SKM-1 treated with dmso at 0.1 percent for 144 hours (cell line): ENCODE results near the gene TARS1.
"Not testable (repeated sequence)": the region's sequence is repeated elsewhere in the genome, so short reads cannot be mapped to it uniquely, and the experiment has no call there.

Experiments used
- DNase-seq: peaks from one replicate; lab custom pipeline; 2025; ENCODE audit not compliant: unreplicated experiment; lab: John Stamatoyannopoulos, UW

Gene TARS1

DNA sequence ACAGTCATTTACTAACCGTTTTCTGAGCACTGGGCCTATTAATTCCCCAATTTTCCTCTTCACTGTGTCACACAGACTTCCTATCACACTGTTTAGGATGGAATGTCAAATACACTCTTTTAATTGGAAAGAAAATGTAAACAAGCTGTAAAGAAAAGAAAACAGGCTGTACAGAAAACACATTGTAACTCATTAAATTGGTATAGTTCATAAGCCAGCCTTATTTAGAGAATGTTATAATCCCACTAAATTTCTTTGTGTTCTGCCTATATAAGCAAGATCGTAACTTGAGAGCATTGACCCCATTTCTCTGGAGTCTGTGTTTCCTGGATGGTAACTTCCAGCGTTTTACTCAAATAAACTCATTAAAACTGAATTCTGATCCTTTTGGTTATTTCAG lies 46.5 kb downstream of the TARS1 start:
- no peak for DNase-seq

DNA sequence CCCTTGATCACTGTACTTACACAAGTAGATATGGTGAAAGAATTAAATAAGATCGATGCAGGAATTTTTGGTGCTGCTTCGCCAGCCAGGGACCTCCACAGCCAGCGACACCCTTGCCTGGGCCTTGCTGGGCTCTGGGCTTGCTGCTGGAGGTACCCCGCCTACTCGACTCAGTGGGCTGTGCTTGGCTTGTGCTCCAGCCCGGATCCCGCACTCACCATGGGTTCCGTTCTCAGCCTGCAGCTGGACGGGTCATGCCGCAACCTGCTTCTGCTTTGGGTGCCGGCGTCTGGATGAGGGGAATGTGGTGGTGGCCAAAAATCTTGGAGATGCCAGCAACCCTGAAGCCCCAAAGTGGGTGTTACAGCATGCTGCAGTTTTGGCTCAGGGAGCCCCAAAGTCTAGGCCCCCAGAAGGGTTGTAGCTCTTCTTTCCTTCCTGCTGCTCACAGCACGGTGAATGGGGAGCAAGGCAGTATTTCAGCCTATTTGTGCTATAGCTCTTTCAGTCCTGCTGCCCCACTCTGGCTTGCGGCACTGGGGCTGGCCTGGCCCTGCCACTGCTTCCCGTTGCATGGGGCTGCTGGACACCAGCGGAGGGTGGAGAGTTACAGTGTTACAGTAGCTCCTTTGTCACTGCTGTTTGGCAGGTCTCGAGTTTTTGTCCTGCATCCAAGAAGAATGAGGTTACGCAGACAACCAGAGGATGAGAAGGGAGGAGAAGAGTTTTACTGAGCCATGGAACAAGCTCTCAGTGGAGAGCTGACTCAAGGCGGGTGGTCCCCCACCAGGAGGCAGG lies 48.0 kb downstream of the TARS1 start:
- no peak for DNase-seq

DNA sequence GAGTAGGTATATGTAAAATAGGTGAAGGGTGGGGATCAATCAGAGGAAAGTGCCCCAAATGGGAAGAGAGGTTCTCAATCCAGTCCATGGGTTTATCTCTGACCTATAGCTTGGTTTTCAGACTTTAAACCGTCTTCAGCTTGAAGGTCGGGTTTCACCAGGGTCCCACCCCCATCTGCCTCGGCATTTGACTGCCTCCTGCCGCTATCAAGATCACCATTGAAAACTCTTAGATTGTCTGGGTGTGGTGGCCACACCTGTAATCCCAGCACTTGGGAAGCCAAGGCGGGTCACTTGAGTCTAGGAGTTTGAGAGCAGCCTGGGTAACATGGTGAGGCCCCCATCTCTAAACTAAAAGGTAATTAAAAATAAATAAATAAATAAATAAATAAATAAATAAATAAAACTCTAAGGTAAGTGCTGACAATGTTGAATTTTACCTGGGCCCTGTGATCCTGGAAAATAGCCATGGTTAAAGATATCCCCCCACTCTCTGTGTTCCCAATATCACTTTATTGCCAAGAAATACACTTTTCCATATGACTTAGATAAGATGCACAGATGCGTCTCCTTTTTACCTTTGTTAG lies 48.8 kb downstream of the TARS1 start:
- no peak for DNase-seq

DNA sequence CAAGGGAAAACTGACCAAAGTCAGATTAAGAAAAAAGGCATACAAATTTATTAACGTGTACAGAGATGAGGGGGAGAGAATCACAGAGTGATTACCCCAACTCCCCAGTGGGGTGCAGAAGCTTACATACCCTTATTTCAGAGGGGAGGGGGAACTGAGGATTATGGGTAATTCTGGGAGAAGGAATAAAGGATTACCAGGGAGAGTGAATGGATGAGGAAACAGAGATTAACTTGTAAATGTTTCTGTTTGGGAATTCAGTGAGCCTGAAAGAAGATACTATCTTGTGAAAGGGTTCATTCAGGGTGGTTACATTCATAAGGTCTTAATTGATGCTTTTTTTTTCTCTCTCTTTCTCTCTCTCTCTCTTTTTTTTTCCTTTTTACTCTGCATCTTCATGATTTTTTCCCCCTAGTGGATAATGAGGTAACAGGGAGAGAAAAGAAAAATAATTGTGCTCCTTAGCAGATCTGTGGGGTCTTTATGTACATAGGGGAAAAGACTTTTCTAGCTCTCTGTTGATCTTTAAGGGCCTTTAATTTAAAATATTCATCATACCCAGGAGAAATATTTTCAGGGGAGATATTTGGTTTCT lies 49.4 kb downstream of the TARS1 start:
- DNase-seq: no peak

DNA sequence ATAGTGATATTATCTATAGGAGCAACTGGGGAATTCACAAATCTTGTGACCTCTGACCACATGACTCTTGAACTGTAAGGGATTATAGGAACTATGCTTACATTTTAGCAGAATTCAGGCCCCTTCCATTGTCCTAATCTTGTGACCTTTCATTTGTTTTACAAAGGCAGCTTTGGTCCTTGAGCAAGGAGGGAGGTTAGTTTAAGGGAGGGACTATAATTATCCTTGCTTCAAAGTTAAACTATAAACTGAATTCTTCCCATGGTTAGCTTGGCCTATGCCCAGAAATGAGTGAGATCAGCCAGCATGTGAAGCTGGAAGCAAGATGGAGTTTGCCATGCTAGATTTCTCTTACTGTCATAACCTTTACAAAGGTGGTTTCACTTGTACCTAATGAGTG lies 51.2 kb downstream of the TARS1 start:
- DNase-seq: no peak

DNA sequence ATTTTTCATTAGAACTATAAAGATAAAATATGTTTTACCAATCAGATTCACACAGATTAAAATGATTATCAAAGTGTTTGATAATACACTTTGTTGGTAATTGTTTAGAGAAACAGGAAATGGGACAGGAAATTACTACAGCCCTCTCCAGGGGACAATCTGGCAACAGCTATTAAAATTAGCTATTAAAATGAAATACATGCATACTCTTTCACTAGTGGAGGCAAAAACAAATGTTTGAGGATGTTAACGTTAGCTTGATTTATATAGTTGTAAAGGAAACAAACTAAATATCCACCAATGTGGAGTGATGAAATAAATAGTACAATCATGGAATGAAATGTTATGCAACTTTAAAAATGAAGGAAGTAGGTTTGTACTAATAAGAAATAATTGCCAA lies 53.7 kb downstream of the TARS1 start:
- DNase-seq: no peak

DNA sequence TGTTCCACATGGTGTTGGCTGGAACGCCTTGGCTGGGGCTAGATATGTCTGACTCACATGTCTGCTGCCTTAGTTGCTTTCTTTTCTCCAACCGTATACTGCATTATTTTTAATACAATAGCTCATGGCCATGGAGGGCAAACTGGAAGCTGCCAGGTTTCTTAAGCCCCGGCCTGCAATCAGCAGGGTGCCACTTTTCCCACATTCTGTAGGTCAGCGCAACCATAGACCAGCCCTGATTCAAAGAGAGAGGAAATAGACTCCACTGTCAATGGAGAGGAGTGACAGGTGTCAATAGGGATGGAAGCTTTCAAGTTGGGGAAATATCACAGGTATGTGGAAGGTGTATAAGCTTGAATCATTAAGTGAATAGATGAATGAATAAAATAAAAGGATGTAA lies 60.5 kb downstream of the TARS1 start:
- no peak for DNase-seq

DNA sequence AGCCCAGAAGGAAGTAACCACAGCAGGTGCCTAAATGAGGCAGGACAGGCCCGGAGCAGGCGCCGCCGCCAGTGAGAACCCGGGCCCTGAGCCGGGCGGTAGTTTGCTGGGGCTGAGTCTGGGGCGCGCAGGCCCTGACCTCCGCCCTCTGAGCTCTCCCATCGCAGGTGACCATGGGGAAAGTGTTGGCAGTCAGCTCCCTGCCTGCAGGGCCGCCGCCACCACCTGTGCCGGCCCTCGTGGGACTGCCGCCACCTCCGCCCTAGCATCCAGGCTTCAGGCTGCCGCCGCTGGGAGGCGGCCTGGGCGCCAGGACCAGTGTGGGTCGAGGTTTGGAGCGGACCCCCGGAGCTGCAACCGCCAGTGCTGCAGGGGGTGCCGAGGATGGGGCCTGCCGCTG lies 61.1 kb downstream of the TARS1 start:
- no peak for DNase-seq

DNA sequence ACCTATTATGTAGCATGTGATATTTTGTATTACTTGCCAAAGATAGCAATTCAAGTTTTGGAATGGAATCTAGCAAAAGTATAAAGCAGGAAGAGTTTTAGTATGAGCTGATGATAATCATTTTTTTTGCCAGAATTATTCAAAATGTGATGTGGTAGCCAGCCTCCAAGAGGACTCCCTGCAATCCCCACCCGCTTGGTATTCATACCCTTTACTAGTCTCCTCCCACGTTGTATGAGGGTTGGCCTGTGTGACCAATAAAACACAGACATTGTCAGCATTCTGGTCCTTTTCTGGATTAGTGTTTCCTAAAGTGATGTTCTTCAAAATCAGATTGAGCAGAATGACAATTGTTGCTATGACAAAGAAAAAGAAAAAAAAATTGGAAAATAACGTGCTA lies 63.8 kb downstream of the TARS1 start:
- no peak for DNase-seq

DNA sequence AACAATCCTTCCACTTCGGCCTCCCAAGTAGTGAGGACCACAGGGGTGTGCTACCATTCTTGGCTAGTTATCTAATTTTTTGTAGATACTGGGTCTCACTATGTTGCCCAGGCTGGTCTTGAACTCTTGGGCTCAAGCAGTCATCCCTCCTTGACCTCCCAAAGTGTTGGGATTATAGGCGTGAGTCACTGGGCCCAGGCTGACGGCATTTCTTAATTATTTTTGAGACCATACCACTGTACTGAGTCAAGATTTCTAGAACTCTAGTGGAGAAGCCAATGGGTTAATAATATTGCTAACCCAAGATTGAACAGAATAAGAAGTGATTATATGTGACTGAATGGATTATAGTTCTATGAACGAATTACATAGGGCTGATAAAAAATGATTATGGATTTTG lies 66.7 kb downstream of the TARS1 start:
- no peak for DNase-seq

DNA sequence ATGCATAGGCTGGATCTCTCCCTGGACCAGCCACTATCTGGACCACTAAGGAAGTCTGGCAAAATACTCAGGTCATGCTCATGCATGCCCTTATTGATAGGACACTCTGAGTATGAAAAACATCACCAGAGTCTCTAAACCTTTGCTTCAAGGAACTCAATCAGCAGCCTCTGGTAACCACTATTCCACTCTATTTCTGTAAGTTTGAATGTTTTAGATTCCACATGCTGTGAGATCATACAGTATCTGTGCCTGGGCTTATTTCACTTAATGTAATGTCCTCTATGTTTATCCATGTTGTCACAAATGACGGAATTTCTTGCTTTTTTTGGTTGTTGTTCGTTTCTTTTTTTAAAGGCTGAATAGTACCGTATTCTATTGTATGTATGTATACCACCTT lies 68.3 kb downstream of the TARS1 start:
- DNase-seq: no peak

DNA sequence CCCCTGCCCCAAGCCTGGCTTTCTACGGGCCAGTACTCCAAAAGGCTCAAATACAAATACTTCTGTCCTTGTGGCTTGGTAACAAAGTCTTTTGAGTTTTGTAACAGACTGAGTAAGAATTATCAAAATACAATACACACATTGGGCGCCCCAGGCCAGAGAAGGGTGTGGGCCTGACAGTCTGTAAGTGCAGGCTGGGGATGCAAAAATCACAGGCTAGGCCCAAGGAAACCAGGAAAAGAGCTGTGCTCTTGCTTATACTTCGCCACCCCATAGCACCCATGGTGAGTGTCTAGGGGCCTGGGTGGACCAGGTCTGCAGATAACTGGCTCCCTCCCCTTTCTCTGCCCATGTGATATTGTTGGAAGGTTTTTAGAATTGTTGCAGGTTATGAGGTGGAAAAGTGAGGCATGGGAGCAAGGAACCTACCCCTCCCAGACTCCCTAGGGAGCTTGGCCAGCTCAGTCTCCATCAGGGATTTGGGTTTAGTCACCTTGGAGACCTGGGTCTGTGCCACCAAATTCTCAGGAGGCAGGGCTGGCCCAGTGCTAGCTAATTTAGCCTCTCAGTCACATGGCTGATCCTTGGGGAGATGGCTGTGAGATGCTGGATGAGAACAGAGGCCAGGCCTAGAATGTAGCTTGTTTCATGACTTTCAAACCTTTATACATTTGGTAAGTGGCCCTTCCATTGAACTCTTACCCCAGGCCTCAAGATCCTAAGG lies 72.9 kb downstream of the TARS1 start:
- no peak for DNase-seq

DNA sequence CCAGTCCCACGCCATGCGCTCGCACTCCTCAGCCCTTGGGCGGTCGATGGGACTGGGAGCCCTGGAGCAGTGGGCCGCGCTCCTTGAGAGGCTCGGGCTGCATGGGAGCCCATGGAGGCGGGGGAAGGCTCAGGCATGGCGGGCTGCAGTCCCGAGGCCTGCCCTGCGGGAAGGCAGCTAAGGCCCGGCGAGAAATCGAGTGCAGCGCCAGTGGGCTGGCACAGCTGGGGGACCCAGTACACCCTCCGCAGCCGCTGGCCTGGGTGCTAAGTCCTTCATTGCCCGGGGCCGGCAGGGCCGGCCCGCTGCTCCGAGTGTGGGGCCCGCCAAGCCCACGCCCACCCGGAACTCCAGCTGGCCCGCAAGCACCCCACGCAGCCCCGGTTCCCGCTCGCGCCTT lies 74.6 kb downstream of the TARS1 start:
- DNase-seq: not testable (repeated sequence)

DNA sequence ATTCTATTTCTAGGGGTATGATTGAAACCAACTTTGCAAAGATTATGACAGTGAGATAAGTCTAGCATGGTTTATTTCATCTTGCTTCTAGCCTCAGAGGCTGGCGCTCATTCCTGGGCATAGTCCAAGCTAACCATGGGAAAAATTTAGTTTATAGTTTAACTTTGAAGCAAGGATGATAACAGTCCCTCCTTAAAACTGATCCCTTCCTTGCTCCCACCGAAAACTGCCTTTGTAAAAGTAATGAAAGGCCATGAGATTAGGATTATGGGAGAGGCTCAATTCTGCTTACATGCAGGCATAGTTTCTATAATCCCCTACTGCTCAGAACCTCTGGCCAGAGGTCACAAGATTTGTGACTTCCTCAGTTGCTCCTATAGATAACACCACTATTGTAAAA lies 75.7 kb downstream of the TARS1 start:
- no peak for DNase-seq
